H9 (cell line): ENCODE results near the gene ABCA1. TPM values are rescaled to one million over a fixed set of nuclear protein-coding genes. Genes with fewer than 3 reads are reported as not detected.

ENCODE experiments used
- DNase-seq: peaks from one replicate; pipeline ENCODE4 v3.0.0-alpha.2; 2017
- H2AFZ ChIP-seq: one replicate; pipeline ENCODE4 v1.6.1; 2013; ENCODE audit warnings: mild to moderate bottlenecking, low read length, control low read depth, moderate library complexity
- H2AK5ac ChIP-seq: 2 replicates; pipeline ENCODE4 v1.6.1; 2013; ENCODE audit warnings: low read length, control low read depth, mixed read lengths; ENCODE audit not compliant: insufficient read length
- H2BK120ac ChIP-seq: one replicate; pipeline ENCODE4 v1.6.1; 2013; ENCODE audit warnings: low read depth, mild to moderate bottlenecking, low read length, control low read depth, inconsistent platforms; ENCODE audit not compliant: poor library complexity, severe bottlenecking
- H2BK12ac ChIP-seq: 2 replicates; pipeline ENCODE4 v1.6.1; 2013; ENCODE audit warnings: low read length, control low read depth, mixed read lengths, low read depth; ENCODE audit not compliant: insufficient read length
- H2BK15ac ChIP-seq: 2 replicates; pipeline ENCODE4 v1.6.1; 2013; ENCODE audit warnings: low read depth, low read length, control low read depth
- H2BK20ac ChIP-seq: one replicate; pipeline ENCODE4 v1.6.1; 2013; ENCODE audit warnings: low read depth, mild to moderate bottlenecking, low read length, control low read depth, inconsistent platforms; ENCODE audit not compliant: poor library complexity, severe bottlenecking
- H2BK5ac ChIP-seq: 2 replicates; pipeline ENCODE4 v1.6.1; 2013; ENCODE audit warnings: low read length, control low read depth, mixed read lengths; ENCODE audit not compliant: insufficient read length
- H3K14ac ChIP-seq: 2 replicates; pipeline ENCODE4 v1.6.1; 2013; ENCODE audit warnings: low read length, control low read depth; ENCODE audit not compliant: insufficient read depth
- H3K18ac ChIP-seq: 2 replicates; pipeline ENCODE4 v1.6.1; 2013; ENCODE audit warnings: low read depth, mild to moderate bottlenecking, mixed read lengths, low read length, control low read depth; ENCODE audit not compliant: insufficient read length
- H3K23ac ChIP-seq: 2 replicates; pipeline ENCODE4 v1.6.1; 2013; ENCODE audit warnings: low read length, control low read depth, mixed read lengths, low read depth; ENCODE audit not compliant: insufficient read length
- H3K23me2 ChIP-seq: 2 replicates; pipeline ENCODE4 v1.6.1; 2013; ENCODE audit warnings: low read depth, mild to moderate bottlenecking, mixed read lengths, low read length, control low read depth; ENCODE audit not compliant: insufficient read length, poor library complexity, severe bottlenecking
- H3K27ac ChIP-seq: 2 replicates; pipeline ENCODE4 v1.5.1; 2013; ENCODE audit warnings: low read length, control low read depth, mixed read lengths, low read depth; ENCODE audit not compliant: insufficient read length
- H3K27me3 ChIP-seq: 2 replicates; pipeline ENCODE4 v1.6.1; 2013; ENCODE audit warnings: low read length, control low read depth, inconsistent platforms; ENCODE audit not compliant: insufficient read depth
- H3K4ac ChIP-seq: 2 replicates; pipeline ENCODE4 v1.6.1; 2013; ENCODE audit warnings: low read depth, mild to moderate bottlenecking, control low read depth, inconsistent platforms, low read length, moderate library complexity
- H3K4me1 ChIP-seq: 2 replicates; pipeline ENCODE4 v1.6.1; 2013; ENCODE audit warnings: low read length, control low read depth, inconsistent platforms; ENCODE audit not compliant: insufficient read depth
- H3K4me2 ChIP-seq: 2 replicates; pipeline ENCODE4 v1.6.1; 2013; ENCODE audit warnings: low read length, control low read depth, mixed read lengths; ENCODE audit not compliant: insufficient read length, insufficient read depth
- H3K56ac ChIP-seq: 2 replicates; pipeline ENCODE4 v1.6.1; 2013; ENCODE audit warnings: low read depth, mild to moderate bottlenecking, mixed read lengths, low read length, control low read depth; ENCODE audit not compliant: insufficient read length
- H3K79me1 ChIP-seq: 2 replicates; pipeline ENCODE4 v1.6.1; 2013; ENCODE audit warnings: low read depth, mild to moderate bottlenecking, moderate library complexity, low read length, control low read depth, inconsistent platforms; ENCODE audit not compliant: insufficient read depth, poor library complexity, severe bottlenecking
- H3K79me2 ChIP-seq: 2 replicates; pipeline ENCODE4 v1.6.1; 2013; ENCODE audit warnings: low read length, control low read depth, inconsistent platforms; ENCODE audit not compliant: insufficient read depth
- H3K9ac ChIP-seq: 2 replicates; pipeline ENCODE4 v1.6.1; 2013; ENCODE audit warnings: low read length, control low read depth, mixed read lengths; ENCODE audit not compliant: insufficient read length; ENCODE audit errors: extremely low read depth
- H3K9me3 ChIP-seq: one replicate; pipeline ENCODE4 v1.6.1; 2013; ENCODE audit warnings: low read depth, low read length, inconsistent platforms; ENCODE audit not compliant: control insufficient read depth
- H3T11ph ChIP-seq: one replicate; pipeline ENCODE4 v1.6.1; 2013; ENCODE audit warnings: mild to moderate bottlenecking, low read length, control low read depth, inconsistent platforms
- H4K20me1 ChIP-seq: one replicate; pipeline ENCODE4 v1.6.1; 2013; ENCODE audit not compliant: control insufficient read depth, insufficient read length, insufficient read depth
- H4K5ac ChIP-seq: 2 replicates; pipeline ENCODE4 v1.6.1; 2013; ENCODE audit warnings: low read depth, mild to moderate bottlenecking, mixed read lengths, low read length, control low read depth; ENCODE audit not compliant: insufficient read length
- H4K8ac ChIP-seq: replicated peaks from 2 replicates; pipeline ENCODE4 v1.6.1; 2013; ENCODE audit warnings: low read length, control low read depth, mixed read lengths, low read depth; ENCODE audit not compliant: insufficient read length
- H4K91ac ChIP-seq: 2 replicates; pipeline ENCODE4 v1.6.1; 2013; ENCODE audit warnings: low read depth, mild to moderate bottlenecking, moderate library complexity, mixed read lengths, low read length, control low read depth; ENCODE audit not compliant: insufficient read length
- H3K27ac Mint-ChIP-seq, 3 experiments: 2 replicates in 2 of 3; 3 replicates in 1 of 3; pipeline ENCODE4 v1.8.0; 2020 to 2021; ENCODE audit warnings: mixed read lengths in 3 of 3, mild to moderate bottlenecking in 1 of 3, moderate library complexity in 1 of 3
- H3K27me3 Mint-ChIP-seq: 2 replicates; pipeline ENCODE4 v1.8.0; 2021; ENCODE audit warnings: low read depth, mild to moderate bottlenecking, moderate library complexity, mixed read lengths
- H3K36me3 Mint-ChIP-seq, 3 experiments: 2 replicates in 2 of 3; 3 replicates in 1 of 3; pipeline ENCODE4 v1.8.0; 2020 to 2021; ENCODE audit warnings: low read depth in 3 of 3, mixed read lengths in 3 of 3; ENCODE audit not compliant: insufficient read depth in 1 of 3
- H3K4me1 Mint-ChIP-seq, 2 experiments: 2 replicates each; pipeline ENCODE4 v1.8.0; 2020; ENCODE audit warnings: mixed read lengths in 2 of 2
- H3K4me3 Mint-ChIP-seq, 2 experiments: 2 replicates in 1 of 2; 3 replicates in 1 of 2; pipeline ENCODE4 v1.8.0; 2020 to 2021; ENCODE audit warnings: mild to moderate bottlenecking in 2 of 2, mixed read lengths in 2 of 2, moderate library complexity in 1 of 2
- H3K9me3 Mint-ChIP-seq, 2 experiments: 2 replicates in 1 of 2; 3 replicates in 1 of 2; pipeline ENCODE4 v1.8.0; 2020; ENCODE audit warnings: mild to moderate bottlenecking in 2 of 2, mixed read lengths in 2 of 2, moderate library complexity in 1 of 2
- CTCF ChIP-seq: fragments of 200-600 bp; sonication (generic); conservative IDR thresholded peaks from 3 replicates; pipeline ENCODE4 v1.8.0; 2021; ENCODE audit warnings: antibody characterized with exemption, mild to moderate bottlenecking
- WGBS: extraction: QIAGEN DNeasy Blood & Tissue Kit; methylation state at CpG from one replicate; pipeline ENCODE4 v1.1.7; 2013; ENCODE audit warnings: missing lambda C conversion rate, low lambda C conversion rate, mixed read lengths; ENCODE audit not compliant: insufficient read length; ENCODE audit errors: extremely low coverage; 5-methylcytosine and 5-hydroxymethylcytosine counted together
- total RNA-seq: library from RNA; stranded (reverse); gene quantifications from 2 replicates; pipeline ENCODE4 v1.2.1, GENCODE V29; 2021

The ABCA1 gene
- total RNA-seq, 1 experiment from 2014 or later = 16.6 TPM

GRCh38 chr9:104746798-104747197 lies 181.2 kb downstream of the ABCA1 start:
- Mint-ChIP-seq H3K4me3 (peak overlapping the region; percentile 80 to 92), H3K36me3 (no peaks in the 10 kb centered on the region), H3K4me1 (peaks cover 17 to 25% of the 10 kb centered on the region in 2 experiments), H3K9me3 (no peaks in the 10 kb centered on the region), H3K27ac (no peak overlapping the region), H3K27me3 (no peaks in the 10 kb centered on the region)
- H3K23me2 ChIP-seq = peaks cover 7% of the 10 kb centered on the region
- H3K56ac ChIP-seq = no peak overlapping the region
- H4K5ac ChIP-seq = no peak overlapping the region
- DNase-seq = no peak
- no peak overlapping the region for H3K27ac ChIP-seq
- no peaks in the 10 kb centered on the region for H3K9me3 ChIP-seq
- no peaks in the 10 kb centered on the region for H3K4me1 ChIP-seq
- no CpG with 5 or more reads among the region's 1 CpG for WGBS
- H3K4ac ChIP-seq = no peak overlapping the region
- H3K23ac ChIP-seq = no peak overlapping the region
- no peak overlapping the region for H3T11ph ChIP-seq
- no peak overlapping the region for H2BK20ac ChIP-seq
- no peak overlapping the region for H4K91ac ChIP-seq
- H4K8ac ChIP-seq = no peak overlapping the region
- H3K18ac ChIP-seq = no peak overlapping the region
- H3K27me3 ChIP-seq = no peaks in the 10 kb centered on the region
- no peak overlapping the region for H2BK12ac ChIP-seq
- no peaks in the 10 kb centered on the region for H4K20me1 ChIP-seq
- H2BK5ac ChIP-seq = no peak overlapping the region
- H3K9ac ChIP-seq = peak overlapping the region; percentile 8
- no peak overlapping the region for H2BK15ac ChIP-seq
- no peak overlapping the region for H2AFZ ChIP-seq
- no peak overlapping the region for H2BK120ac ChIP-seq
- no peaks in the 10 kb centered on the region for H3K79me2 ChIP-seq
- H2AK5ac ChIP-seq = no peak overlapping the region
- H3K14ac ChIP-seq = no peak overlapping the region
- no peak for TF ChIP-seq CTCF
- peak overlapping the region; percentile 44 for H3K4me2 ChIP-seq
- no peaks in the 10 kb centered on the region for H3K79me1 ChIP-seq
